Right cardiac atrium (tissue), 5 donors: ENCODE measurements around the gene RBSN. TPM values are rescaled to one million over a fixed set of nuclear protein-coding genes. Genes with fewer than 3 reads are reported as not detected.

Experiments
- ATAC-seq, 2 donors: fragments of 200-7000 bp; cut with Tn5 transposase; one replicate each; pipeline versions ENCODE4 v1.8.0 to v1.9.1; 2020; ENCODE audit warnings: moderate library complexity in 2 of 2, mild to moderate bottlenecking in 1 of 2
- DNase-seq, 3 donors: peaks; one replicate each; pipeline ENCODE4 v3.0.0-alpha.2; 2020
- H3K27ac ChIP-seq: one replicate; pipeline ENCODE4 v1.5.1; 2013; ENCODE audit warnings: mild to moderate bottlenecking, low read length, control low read depth, moderate library complexity
- H3K27me3 ChIP-seq: one replicate; pipeline ENCODE4 v1.6.1; 2013; ENCODE audit not compliant: control insufficient read depth, insufficient read depth
- H3K4me1 ChIP-seq: one replicate; pipeline ENCODE4 v1.6.1; 2013; ENCODE audit warnings: low read length; ENCODE audit not compliant: control insufficient read depth, insufficient read depth
- H3K4me3 ChIP-seq: one replicate; pipeline ENCODE4 v1.5.1; 2013; ENCODE audit warnings: low read length, control low read depth
- H3K9me3 ChIP-seq: one replicate; pipeline ENCODE4 v1.6.1; 2013; ENCODE audit warnings: low read length; ENCODE audit not compliant: control insufficient read depth
- WGBS: extraction: QIAGEN DNeasy Blood & Tissue Kit; methylation state at CpG from one replicate; pipeline ENCODE4 v1.1.7; 2013; 5-methylcytosine and 5-hydroxymethylcytosine counted together
- intact Hi-C, 4 donors: fragments of 100-400 bp; cut with DNase I; formaldehyde crosslinking; loops; one replicate each; pipeline versions ENCODE4 v1.11.0 to v1.14.0; 2022 to 2023
- polyA plus RNA-seq: library from polyadenylated mRNA; stranded (reverse); fragments of 200-250 nt; gene quantifications from one replicate; pipeline ENCODE4 v1.2.3, GENCODE V29; 2013
- total RNA-seq, 4 donors: library from RNA; stranded (reverse); fragmentation: NEBNext Ultra II Directional; extraction: Animal tissue kit (Norgen Biotek cat#: 25700); gene quantifications; one replicate each; pipeline ENCODE4 v1.2.1, GENCODE V29; 2021
- donor health status: healthy with polysubstance abuse.
- donor health status: DM: no; HTN: yes; CAD: no.
- donor health status: DM: no; HTN: no; CAD: no.
- donor health status: DM: no; HTN: yes; CAD: no; lungs with severe emphysema.
- donor health status: DM: yes; HTN: yes; CAD: no.

Gene RBSN
- total and polyA plus RNA-seq, 5 donors, result 7.3 to 26.7 (median 20.3) TPM

DNA sequence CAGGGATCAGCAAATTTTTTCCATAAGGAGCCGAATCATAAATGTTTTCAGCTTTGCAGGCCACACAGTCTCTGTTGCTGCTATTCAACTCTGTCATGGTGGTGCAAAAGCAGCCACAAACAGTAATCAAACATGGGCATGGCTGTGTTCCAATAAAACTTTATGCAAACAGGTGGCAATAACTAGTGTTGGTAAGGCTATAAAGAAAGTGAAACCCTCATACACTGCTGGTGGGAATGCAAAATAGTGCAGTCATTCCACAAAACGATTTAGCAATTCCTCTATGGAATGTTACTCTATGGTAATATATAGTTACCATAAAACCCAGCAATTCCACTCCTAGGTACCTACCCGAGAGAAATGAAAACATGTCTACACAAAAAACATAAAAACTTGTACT is 19.9 kb downstream of the RBSN start:
- WGBS, result 84% methylated on average over 3 of the region's 3 CpGs
- Histone ChIP-seq H3K4me1 (no peaks in the 10 kb centered on the region), H3K27me3 (no peaks in the 10 kb centered on the region), H3K4me3 (no peak overlapping the region), H3K9me3 (no peaks in the 10 kb centered on the region), H3K27ac (no peak overlapping the region)
- ATAC-seq, result no peak
- intact Hi-C loops, result no loop called here
- no peak for DNase-seq

GRCh38 chr3:15074500-15074899 is 24.4 kb downstream of the RBSN start:
- WGBS, result 94% methylated on average over 19 of the region's 19 CpGs
- no peak for ATAC-seq
- Histone ChIP-seq H3K4me3 (no peak overlapping the region), H3K27ac (no peak overlapping the region), H3K27me3 (no peaks in the 10 kb centered on the region), H3K9me3 (no peaks in the 10 kb centered on the region), H3K4me1 (no peaks in the 10 kb centered on the region)
- no peak for DNase-seq
- intact Hi-C loops, result no loop called here

- Histone ChIP-seq H3K9me3 (no peaks in the 10 kb centered on the region), H3K4me3 (no peak overlapping the region), H3K27ac (no peak overlapping the region), H3K27me3 (no peaks in the 10 kb centered on the region), H3K4me1 (no peaks in the 10 kb centered on the region)
- WGBS, result 87% methylated on average over 2 of the region's 2 CpGs
- no peak for DNase-seq
- no peak for ATAC-seq
- intact Hi-C loops, result no loop called here
These were observed 27.2 kb downstream of the RBSN start for GRCh38 chr3:15071699-15072098.

- intact Hi-C loops, result no loop called here
- ATAC-seq (no peak), DNase-seq (no peak)
- WGBS, result 91% methylated on average over 1 of the region's 1 CpG
- no peaks in the 10 kb centered on the region for H3K27me3 ChIP-seq
- no peak overlapping the region for H3K27ac ChIP-seq
- H3K4me1 ChIP-seq, result no peaks in the 10 kb centered on the region
- no peaks in the 10 kb centered on the region for H3K9me3 ChIP-seq
- no peak overlapping the region for H3K4me3 ChIP-seq
These were observed 29.5 kb downstream of the RBSN start for GRCh38 chr3:15069441-15069840.

DNA sequence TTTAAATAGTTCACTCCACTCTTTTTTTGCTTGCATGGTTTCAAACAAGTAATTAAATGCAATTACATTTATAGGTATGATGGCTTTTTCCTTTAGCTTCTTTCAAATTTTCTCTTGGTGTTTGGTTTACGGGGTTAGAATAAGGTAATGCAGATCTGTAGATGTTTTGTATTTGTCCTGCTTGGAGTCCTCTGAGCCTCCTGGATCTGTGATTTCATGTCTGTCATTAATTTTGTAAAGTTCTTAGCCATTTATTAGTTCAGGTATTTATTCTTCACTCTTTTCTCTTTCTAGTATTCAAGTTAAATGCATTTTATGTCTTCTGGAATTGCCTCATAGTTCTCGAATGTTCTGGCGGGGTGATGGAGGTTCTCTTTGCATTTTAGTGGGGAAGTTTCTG is 32.5 kb downstream of the RBSN start:
- ATAC-seq (no peak), DNase-seq (no peak)
- no peak overlapping the region for H3K27ac ChIP-seq
- H3K9me3 ChIP-seq, result no peaks in the 10 kb centered on the region
- no peak overlapping the region for H3K4me3 ChIP-seq
- no peaks in the 10 kb centered on the region for H3K27me3 ChIP-seq
- intact Hi-C loops, result no loop called here
- WGBS, result 95% methylated on average over 3 of the region's 3 CpGs
- no peaks in the 10 kb centered on the region for H3K4me1 ChIP-seq

DNA sequence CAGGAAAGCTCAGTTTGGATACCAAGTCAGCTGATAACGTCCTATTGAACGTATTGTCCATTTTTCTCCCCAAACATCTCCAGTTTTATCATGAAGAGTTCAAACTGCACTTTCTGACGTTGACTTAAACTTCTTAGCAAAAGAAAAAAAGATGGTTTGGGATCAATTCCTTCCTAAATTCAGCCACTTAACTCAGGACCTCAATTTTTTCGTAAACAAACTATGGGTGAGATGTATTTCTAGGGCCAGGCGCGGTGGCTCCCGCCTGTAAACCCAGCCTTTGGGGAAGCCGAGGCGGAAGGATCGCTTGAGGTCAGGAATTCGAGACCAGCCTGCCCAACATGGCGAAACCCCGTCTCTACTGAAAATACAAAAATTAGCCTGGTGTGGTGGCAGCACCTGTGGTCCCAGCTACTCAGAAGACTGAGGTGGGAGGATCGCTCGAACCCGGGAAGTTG is 33.4 kb downstream of the RBSN start:
- intact Hi-C loops, result no loop called here
- H3K27ac ChIP-seq, result no peak overlapping the region
- no peak for ATAC-seq

GRCh38 chr3:15064835-15065549 is 34.0 kb downstream of the RBSN start, which contains the start of gene MRPS25:
MRPS25 (minus strand) TSS chr3:15065315; CDS start chr3:15065194, 121 bp downstream.
- H3K27ac ChIP-seq, result peak within 1 kb of the TSS; percentile 28
- under 1% methylated on average over 69 of the region's 69 CpGs for WGBS

More for the DNA sequence above, 33.4 kb downstream of the RBSN start:
- no peak for DNase-seq
- 47% methylated on average over 16 of the region's 16 CpGs for WGBS
- H3K27me3 ChIP-seq, result no peaks in the 10 kb centered on the region
- H3K4me3 ChIP-seq, result peak overlapping the region; percentile 68
- H3K9me3 ChIP-seq, result no peaks in the 10 kb centered on the region
- H3K4me1 ChIP-seq, result no peaks in the 10 kb centered on the region

DNA sequence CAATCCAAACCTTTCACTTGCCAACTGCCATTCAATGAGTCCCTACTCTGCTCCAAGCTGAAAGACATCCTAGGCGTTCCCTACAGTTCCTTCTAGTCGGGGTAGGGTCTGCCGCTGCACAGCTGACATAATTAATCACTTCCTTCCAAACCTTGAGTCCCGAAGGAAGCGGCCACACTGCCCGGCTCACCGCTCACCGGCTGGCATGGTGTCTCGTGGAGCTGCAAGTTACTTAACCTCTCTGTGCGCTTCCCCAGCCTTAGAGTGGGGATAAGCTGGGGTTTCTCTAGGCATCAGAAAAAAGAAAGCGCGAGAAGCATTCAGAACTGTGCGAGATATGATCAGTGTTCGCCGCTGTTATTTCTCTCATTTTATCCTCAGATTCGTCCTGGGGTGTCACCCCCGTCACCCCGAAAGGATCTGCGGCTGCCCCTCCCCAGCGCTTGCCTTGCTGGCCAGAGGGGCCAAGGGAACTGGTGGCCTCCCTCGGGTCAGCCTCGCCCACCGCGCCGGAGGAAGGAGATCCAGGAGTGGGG is 34.6 kb downstream of the RBSN start:
- H3K27me3 ChIP-seq, result no peaks in the 10 kb centered on the region
- no peaks in the 10 kb centered on the region for H3K9me3 ChIP-seq
- peak overlapping the region; percentile 68 for H3K4me3 ChIP-seq
- H3K4me1 ChIP-seq, result no peaks in the 10 kb centered on the region
- WGBS, result under 1% methylated on average over 25 of the region's 25 CpGs
- intact Hi-C loops, result no loop called here
- DNase-seq (peak in 1 of 3 donors; percentile 60), ATAC-seq (peak; percentile 32 to 49)
- peak overlapping the region; percentile 28 for H3K27ac ChIP-seq

More at GRCh38 chr3:15064835-15065549, 34.0 kb downstream of the RBSN start, which contains the start of gene MRPS25:
- Histone ChIP-seq H3K4me1 (no peaks in the 10 kb centered on the region), H3K4me3 (peak within 1 kb of the TSS; percentile 68), H3K27me3 (no peaks in the 10 kb centered on the region), H3K9me3 (no peaks in the 10 kb centered on the region)
- ATAC-seq, result peak; percentile 98
- peak; percentile 93 to 97 (median 96) for DNase-seq
- intact Hi-C loops, result no loop called here

GRCh38 chr3:15063656-15064286 is 35.2 kb downstream of the RBSN start:
- peak overlapping the region; percentile 68 for H3K4me3 ChIP-seq

GRCh38 chr3:15063238-15063637 is 35.7 kb downstream of the RBSN start:
- peak in 1 of 2 donors; percentile 7 for ATAC-seq
- WGBS, result 82% methylated on average over 4 of the region's 4 CpGs
- DNase-seq, result no peak
- Histone ChIP-seq H3K9me3 (no peaks in the 10 kb centered on the region), H3K27ac (peak overlapping the region; percentile 3), H3K4me3 (no peak overlapping the region), H3K27me3 (no peaks in the 10 kb centered on the region), H3K4me1 (no peaks in the 10 kb centered on the region)
- intact Hi-C loops, result no loop called here

More at GRCh38 chr3:15063656-15064286, 35.2 kb downstream of the RBSN start:
- intact Hi-C loops, result no loop called here
- no peak for DNase-seq
- Histone ChIP-seq H3K4me1 (no peaks in the 10 kb centered on the region), H3K27ac (no peak overlapping the region), H3K9me3 (no peaks in the 10 kb centered on the region), H3K27me3 (no peaks in the 10 kb centered on the region)
- WGBS, result 87% methylated on average over 13 of the region's 13 CpGs
- no peak for ATAC-seq

GRCh38 chr3:15060029-15060428 is 38.9 kb downstream of the RBSN start:
- DNase-seq, result no peak
- no peak for ATAC-seq
- Histone ChIP-seq H3K9me3 (no peaks in the 10 kb centered on the region), H3K4me1 (no peaks in the 10 kb centered on the region), H3K4me3 (no peak overlapping the region), H3K27ac (no peak overlapping the region), H3K27me3 (no peaks in the 10 kb centered on the region)
- intact Hi-C loops, result no loop called here
- WGBS, result 93% methylated on average over 3 of the region's 3 CpGs
